ENCODE data around the gene INF2.
"Not testable (repeated sequence)": the region's sequence is repeated elsewhere in the genome, so short reads cannot be mapped to it uniquely, and the experiment has no call there.

INF2 gene

GRCh38 chr14:104689109-104689880 is at the start of gene INF2:
TSS of gene INF2 (plus strand) at chr14:104689618. CDS start at chr14:104701366, 11,748 bp downstream.
- peak; percentile 44 for DNase-seq

GRCh38 chr14:104639885-104640548 is 49.4 kb upstream of the INF2 start:
- peak; percentile 13 for DNase-seq

GRCh38 chr14:104640681-104641080 is 48.7 kb upstream of the INF2 start:
- no peak for DNase-seq

GRCh38 chr14:104641753-104642539 is 47.5 kb upstream of the INF2 start:
- no peak for DNase-seq

GRCh38 chr14:104642540-104642868 is 46.9 kb upstream of the INF2 start:
- no peak for DNase-seq

GRCh38 chr14:104643306-104643705 is 46.1 kb upstream of the INF2 start:
- no peak for DNase-seq

- no peak for DNase-seq
These were observed 45.3 kb upstream of the INF2 start for GRCh38 chr14:104644091-104644635.

GRCh38 chr14:104644656-104645378 is 44.6 kb upstream of the INF2 start:
- no peak for DNase-seq

- no peak for DNase-seq
These were observed 41.9 kb upstream of the INF2 start for GRCh38 chr14:104647467-104648043.

GRCh38 chr14:104650057-104650980 is 39.1 kb upstream of the INF2 start:
- DNase-seq: no peak

- DNase-seq: no peak
These were observed 38.2 kb upstream of the INF2 start for GRCh38 chr14:104650981-104651875.

- no peak for DNase-seq
These were observed 37.5 kb upstream of the INF2 start for GRCh38 chr14:104651876-104652260.

- no peak for DNase-seq
These were observed 37.0 kb upstream of the INF2 start for GRCh38 chr14:104652386-104652785.

GRCh38 chr14:104653130-104653920 is 36.1 kb upstream of the INF2 start:
- DNase-seq: not testable (repeated sequence)

GRCh38 chr14:104654119-104654518 is 35.3 kb upstream of the INF2 start:
- no peak for DNase-seq

- DNase-seq: no peak
These were observed 34.1 kb upstream of the INF2 start for GRCh38 chr14:104655128-104655848.

GRCh38 chr14:104656014-104656714 is 33.3 kb upstream of the INF2 start:
- DNase-seq: no peak

- DNase-seq: no peak
These were observed 32.3 kb upstream of the INF2 start for GRCh38 chr14:104657101-104657524.
